Hematopoietic multipotent progenitor cell treated with erythropoietin and hydrocortisone succinate and interleukin-3 and kit ligand, for 15 days (in vitro differentiated cells): ENCODE measurements around the gene BUD23.
"Not testable (repeated sequence)": the region's sequence is repeated elsewhere in the genome, so short reads cannot be mapped to it uniquely, and the experiment has no call there.

Experiments used
- DNase-seq: peaks from one replicate; pipeline ENCODE4 v3.0.0-alpha.2; 2015; ENCODE audit warnings: low spot score

Gene BUD23

GRCh38 chr7:73701357-73701995 lies 18.1 kb downstream of the BUD23 start:
- peak; percentile 45 for DNase-seq

GRCh38 chr7:73702226-73702625 lies 18.8 kb downstream of the BUD23 start:
- no peak for DNase-seq

GRCh38 chr7:73702665-73703064 lies 19.3 kb downstream of the BUD23 start:
- DNase-seq, result no peak

- DNase-seq, result no peak
These were observed 19.8 kb downstream of the BUD23 start for GRCh38 chr7:73703225-73703624.

- DNase-seq, result peak; percentile 64
These were observed 20.6 kb downstream of the BUD23 start for GRCh38 chr7:73703757-73704639.

GRCh38 chr7:73704640-73705550 lies 21.5 kb downstream of the BUD23 start:
- no peak for DNase-seq

- no peak for DNase-seq
These were observed 22.1 kb downstream of the BUD23 start for GRCh38 chr7:73705551-73705920.

- no peak for DNase-seq
These were observed 23.0 kb downstream of the BUD23 start for GRCh38 chr7:73706126-73707044.

GRCh38 chr7:73707045-73707631 lies 23.7 kb downstream of the BUD23 start:
- DNase-seq, result no peak

GRCh38 chr7:73708961-73709549 lies 25.7 kb downstream of the BUD23 start:
- DNase-seq, result no peak

GRCh38 chr7:73712773-73713172 lies 29.4 kb downstream of the BUD23 start:
- DNase-seq, result no peak

GRCh38 chr7:73713319-73713718 lies 29.9 kb downstream of the BUD23 start:
- not testable (repeated sequence) for DNase-seq

- no peak for DNase-seq
These were observed 32.4 kb downstream of the BUD23 start for GRCh38 chr7:73715648-73716317.

- no peak for DNase-seq
These were observed 33.0 kb downstream of the BUD23 start for GRCh38 chr7:73716318-73716890.

GRCh38 chr7:73717025-73717807 lies 33.8 kb downstream of the BUD23 start:
- no peak for DNase-seq

GRCh38 chr7:73717991-73718405 lies 34.6 kb downstream of the BUD23 start:
- no peak for DNase-seq

- no peak for DNase-seq
These were observed 35.1 kb downstream of the BUD23 start for GRCh38 chr7:73718438-73718881.

GRCh38 chr7:73718905-73719805 lies 35.8 kb downstream of the BUD23 start, which contains the start of gene STX1A:
Gene STX1A (minus strand): TSS chr7:73719669. CDS start chr7:73719631, 38 bp downstream.
- DNase-seq, result no peak
